ENCODE results near the gene GGTA1.

- TF ChIP-seq CTCF (optimal IDR thresholded peaks at IDR 0.05 in 1 of 3, IDR thresholded peaks at IDR 0.05 in 1 of 3, conservative IDR thresholded peaks at IDR 0.05 in 1 of 3; ENCODE audit: extremely low read depth in 1 of 3, insufficient read depth in 2 of 3, low read length in 3 of 3) (no peak), EZH2 (IDR thresholded peaks at IDR 0.05; ENCODE audit: low read length) (no peak)
These were observed 3.8 kb upstream of the GGTA1 start for GRCh38 chr9:121503444-121503843.
